Suprapubic skin (tissue), 3 donors: ENCODE results near the gene ASTN2.

Experiments
- CTCF ChIP-seq, 2 donors: fragments of 200-600 bp in 1 of 2; fragments of 450-650 bp in 1 of 2; sonication (generic) in 1 of 2; IDR thresholded peaks; one replicate each; pipeline ENCODE4 v1.5.1; 2016 to 2019; ENCODE audit warnings: antibody characterized with exemption in 2 of 2, mild to moderate bottlenecking in 1 of 2, moderate library complexity in 1 of 2
- POLR2A ChIP-seq, 2 donors: fragments of 450-650 bp; IDR thresholded peaks; one replicate each; pipeline ENCODE4 v1.6.1; 2017; ENCODE audit warnings: antibody characterized with exemption in 2 of 2, mild to moderate bottlenecking in 2 of 2, moderate library complexity in 2 of 2

- TF ChIP-seq POLR2A (IDR thresholded peaks at IDR 0.05) (no peak), CTCF (IDR thresholded peaks at IDR 0.05) (no peak)
Measured at GRCh38 chr9:116668970-116669695, 745.7 kb downstream of the ASTN2 start.
